ENCODE measurements around the gene FADD.

FADD gene

GRCh38 chr11:70233962-70234361 is 30.9 kb downstream of the FADD start:
- no peak for DNase-seq (ENCODE audit: low read depth)

DNA sequence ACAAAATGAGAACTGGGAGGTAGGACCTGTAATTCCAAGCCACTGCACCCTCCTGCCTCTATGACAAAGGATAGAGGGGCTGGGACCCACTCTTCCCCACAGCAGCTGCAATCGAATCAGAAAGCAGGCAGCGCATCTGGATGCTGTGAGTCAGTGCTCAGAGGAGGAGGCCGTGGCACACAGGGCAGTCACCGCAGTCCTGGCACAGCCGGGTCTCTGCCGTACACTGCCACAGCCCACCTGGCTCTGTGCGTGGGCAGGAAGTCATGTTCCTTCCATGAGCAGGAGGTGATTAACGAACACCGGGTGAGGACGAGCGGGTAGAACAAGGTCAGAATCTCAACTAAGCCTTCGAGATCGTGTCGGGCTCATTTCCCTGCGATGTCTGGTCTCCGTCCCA is 37.2 kb downstream of the FADD start:
- DNase-seq (ENCODE audit: low read depth): no peak

GRCh38 chr11:70241709-70242108 is 38.6 kb downstream of the FADD start:
- no peak for DNase-seq (ENCODE audit: low read depth)

DNA sequence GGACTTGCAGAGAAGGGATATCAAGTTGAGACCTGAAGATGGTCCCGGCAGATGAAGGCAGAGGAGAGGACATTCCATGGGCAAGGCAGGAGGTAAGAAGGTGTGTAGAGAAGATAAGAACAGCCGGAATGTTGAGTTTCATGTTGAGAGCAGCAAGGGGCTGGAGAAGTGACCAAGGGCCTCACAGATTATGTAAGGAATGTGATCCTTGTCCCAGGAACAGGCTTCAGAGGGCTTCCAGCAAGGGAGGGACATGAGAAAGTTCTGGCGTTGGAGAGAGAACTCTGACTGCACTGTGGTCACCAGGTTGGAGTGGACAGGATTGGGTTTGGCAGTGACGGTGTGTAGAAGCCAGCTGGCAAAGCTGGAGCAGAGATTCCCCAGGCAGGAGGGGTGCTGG is 39.8 kb downstream of the FADD start:
- no peak for DNase-seq (ENCODE audit: low read depth)

- DNase-seq (ENCODE audit: low read depth): no peak
These were observed 41.0 kb downstream of the FADD start for GRCh38 chr11:70243912-70244652.

DNA sequence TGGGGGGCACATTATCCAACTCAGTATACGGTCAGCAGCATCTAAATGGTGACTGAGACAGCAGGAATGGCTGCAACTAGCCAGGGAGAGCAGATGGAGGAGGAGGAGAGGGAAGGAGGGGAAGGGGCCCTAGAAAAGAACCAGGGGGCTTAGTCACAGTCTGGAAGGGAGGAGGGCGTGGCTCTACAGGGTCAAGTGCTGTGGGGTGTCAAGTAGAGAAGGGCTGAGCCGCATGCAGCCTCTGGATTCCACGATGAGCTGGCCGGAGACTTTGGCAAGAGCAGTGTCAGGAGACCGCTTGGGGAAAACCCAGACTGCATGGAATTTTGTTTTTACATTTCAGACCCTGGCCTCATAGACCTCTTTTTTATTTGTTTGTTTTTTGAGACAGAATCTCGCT is 41.6 kb downstream of the FADD start:
- DNase-seq (ENCODE audit: low read depth): no peak

GRCh38 chr11:70246196-70246595 is 43.1 kb downstream of the FADD start:
- no peak for DNase-seq (ENCODE audit: low read depth)

GRCh38 chr11:70247042-70247709 is 44.1 kb downstream of the FADD start:
- DNase-seq (ENCODE audit: low read depth): no peak

DNA sequence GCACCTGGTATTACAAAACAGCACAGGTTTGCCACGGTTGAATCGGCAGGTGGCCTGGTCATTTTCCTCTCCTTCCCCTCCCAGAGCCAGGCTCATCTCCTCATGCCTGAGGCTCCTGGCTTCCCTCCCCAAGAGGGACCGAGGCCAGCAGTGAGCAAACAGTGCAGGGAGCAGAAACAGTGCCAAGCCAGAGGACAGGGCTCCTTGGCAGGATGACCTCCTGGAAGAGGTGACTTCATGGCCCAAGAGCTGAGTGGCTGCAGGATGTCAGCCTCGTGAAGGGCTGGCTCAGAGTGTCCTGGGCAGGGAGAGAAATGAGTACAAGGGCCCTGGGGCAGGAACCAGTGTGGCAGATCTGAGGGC is 44.6 kb downstream of the FADD start:
- no peak for DNase-seq (ENCODE audit: low read depth)

- DNase-seq (ENCODE audit: low read depth): no peak
These were observed 48.0 kb downstream of the FADD start for GRCh38 chr11:70250876-70251658.

- DNase-seq (ENCODE audit: low read depth): no peak
These were observed 48.7 kb downstream of the FADD start for GRCh38 chr11:70251659-70252321.

- DNase-seq (ENCODE audit: low read depth): no peak
These were observed 49.7 kb downstream of the FADD start for GRCh38 chr11:70252844-70253243.

DNA sequence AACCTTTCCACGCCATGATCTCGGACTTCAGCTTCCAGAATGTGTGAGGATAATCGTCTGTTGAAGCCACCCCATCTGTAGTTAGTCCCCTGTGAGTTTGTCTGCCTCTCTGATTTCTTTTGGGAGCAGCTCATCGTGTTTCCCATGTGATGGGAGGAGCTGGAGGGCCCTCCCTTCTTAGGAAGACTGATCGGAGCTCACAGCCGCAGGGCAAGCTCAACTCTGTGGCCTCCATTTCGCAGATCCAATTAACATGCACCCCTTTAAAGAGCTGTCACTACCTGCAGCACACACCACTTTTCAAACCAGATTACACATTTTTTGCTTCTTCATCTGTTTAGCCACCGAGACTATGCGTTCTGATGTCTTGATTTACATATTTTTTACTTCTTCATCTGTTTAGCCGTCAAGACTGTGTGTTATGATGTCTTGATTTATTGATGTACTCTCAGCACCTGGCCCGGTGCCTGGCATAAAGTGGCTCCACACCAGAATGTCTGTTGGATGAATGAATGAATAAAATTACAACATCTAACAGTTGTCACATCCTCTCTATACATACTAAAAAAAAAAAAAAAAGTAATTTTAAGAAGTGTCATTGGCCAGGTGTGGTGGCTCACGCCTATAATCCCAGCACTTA is 52.5 kb downstream of the FADD start:
- no peak for DNase-seq (ENCODE audit: low read depth)

All from stimulated activated CD8-positive, alpha-beta memory T cell treated with anti-CD3 and anti-CD28 coated beads, Interleukin-15, amount 100 ng/mL, for 1 hour (primary cell).